Activated naive CD8-positive, alpha-beta T cell treated with anti-CD3 and anti-CD28 coated beads, Interleukin-2, amount 50 U/mL, for 16 hours (primary cell): ENCODE data around the gene F3.

ENCODE experiments used
- DNase-seq: peaks from one replicate; pipeline ENCODE4 v3.0.0-alpha.2; 2020; ENCODE audit warnings: low read depth, low spot score

F3 gene

GRCh38 chr1:94553323-94553730, 11.8 kb upstream of the F3 start:
- DNase-seq = no peak

- no peak for DNase-seq
Observed at GRCh38 chr1:94552071-94552586, 10.6 kb upstream of the F3 start.

- no peak for DNase-seq
Observed at GRCh38 chr1:94551449-94551848, 9.9 kb upstream of the F3 start.

DNA sequence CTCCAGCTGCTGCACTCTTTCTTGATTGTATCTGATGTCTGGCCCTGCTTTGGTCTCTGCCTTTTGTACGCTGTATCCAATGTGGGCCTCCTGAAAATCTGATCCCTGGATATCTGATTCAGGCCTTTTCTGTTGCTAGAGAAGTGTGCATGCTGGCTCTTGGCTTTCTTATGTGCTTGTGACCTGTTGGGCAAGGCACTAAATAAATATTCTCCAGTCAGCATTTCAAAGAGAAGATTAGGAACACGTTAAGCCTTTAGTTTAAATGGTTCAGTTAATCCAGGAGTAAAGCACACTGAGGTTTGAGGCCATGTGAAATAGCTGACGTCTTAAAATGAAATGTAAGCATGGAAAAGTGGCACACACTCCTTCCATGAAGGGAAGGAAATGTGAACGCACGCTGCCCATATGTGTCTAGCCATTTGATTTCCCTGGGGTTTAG, 9.3 kb upstream of the F3 start:
- DNase-seq = no peak

GRCh38 chr1:94550396-94550795, 8.8 kb upstream of the F3 start:
- no peak for DNase-seq

DNA sequence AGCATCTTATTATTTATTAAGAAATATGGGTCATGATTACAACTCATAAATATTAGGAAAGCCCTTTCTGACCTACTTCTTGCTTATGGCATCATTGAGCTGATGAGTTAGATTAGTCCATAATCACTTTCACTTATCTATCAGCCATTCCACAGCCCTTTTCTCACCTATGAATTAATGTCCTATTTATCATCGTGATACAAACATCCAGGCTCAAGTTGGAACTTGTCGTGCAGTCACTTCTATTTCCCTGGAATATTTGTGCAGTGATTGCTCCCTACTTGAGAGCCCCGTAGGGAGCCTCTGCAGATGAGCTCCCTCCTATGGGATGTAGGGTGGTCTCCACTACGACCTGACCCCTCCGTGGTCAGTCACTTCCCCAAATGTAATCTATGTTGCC, 8.1 kb upstream of the F3 start:
- DNase-seq = no peak

GRCh38 chr1:94544706-94545490, 3.3 kb upstream of the F3 start:
- no peak for DNase-seq

- DNase-seq = no peak
Observed at GRCh38 chr1:94543893-94544635, 2.5 kb upstream of the F3 start.

DNA sequence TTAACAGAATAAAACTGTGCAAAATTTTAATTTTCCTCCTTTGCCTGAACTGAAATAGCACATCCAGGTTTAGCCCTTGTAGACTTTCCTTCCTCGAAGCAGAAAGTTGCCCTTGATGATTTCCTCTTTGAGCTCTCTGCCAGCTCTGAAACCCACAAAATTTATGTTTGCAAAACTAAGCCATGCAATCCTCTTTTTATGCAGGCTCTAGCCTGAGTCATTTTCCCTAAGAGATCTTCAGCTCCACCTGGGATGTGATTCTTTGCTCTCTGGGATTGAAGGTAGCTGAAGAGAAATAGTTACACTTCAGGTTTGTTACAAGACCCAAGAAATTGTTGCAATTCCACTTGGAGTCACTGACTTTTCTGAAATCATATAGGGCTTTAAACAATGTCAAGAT, 1.4 kb upstream of the F3 start:
- no peak for DNase-seq

DNA sequence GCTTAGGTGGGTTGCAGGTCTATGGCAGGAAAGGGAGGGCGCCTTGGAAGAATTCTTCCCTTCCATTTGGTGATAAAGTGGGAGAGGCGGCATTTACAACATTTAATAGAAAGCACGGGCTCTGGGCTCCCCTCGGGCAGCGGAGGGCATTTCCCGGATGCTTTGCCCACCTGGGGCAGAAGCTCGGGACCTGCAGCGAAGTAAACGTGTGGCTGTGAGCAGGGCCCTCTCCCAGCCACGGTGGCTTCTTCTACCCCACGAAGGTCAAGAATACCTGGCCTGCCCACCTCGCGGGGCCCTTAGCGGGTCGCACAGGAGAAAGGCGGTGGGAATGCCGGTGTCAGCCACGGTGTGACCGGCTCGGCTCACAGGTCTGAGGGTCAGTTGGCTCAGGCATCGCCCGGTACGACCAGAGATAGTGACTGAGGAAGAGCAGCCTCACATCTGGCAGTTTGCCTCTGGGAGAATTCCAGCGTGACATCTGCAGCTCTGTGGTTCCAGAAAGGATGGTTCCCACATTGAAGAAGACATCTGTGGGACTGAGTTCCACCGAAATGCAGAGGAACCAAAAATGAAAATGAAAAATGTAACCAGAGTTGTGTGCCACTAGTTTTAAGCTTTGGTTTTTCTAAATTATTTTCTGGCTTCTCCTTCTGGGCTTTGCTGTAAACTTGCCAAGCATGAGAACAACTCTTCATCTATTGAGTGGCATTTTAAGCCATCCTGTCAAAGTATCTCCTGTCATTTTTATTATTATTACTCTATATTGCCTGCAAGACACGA, 720 bp upstream of the F3 start:
- no peak for DNase-seq

DNA sequence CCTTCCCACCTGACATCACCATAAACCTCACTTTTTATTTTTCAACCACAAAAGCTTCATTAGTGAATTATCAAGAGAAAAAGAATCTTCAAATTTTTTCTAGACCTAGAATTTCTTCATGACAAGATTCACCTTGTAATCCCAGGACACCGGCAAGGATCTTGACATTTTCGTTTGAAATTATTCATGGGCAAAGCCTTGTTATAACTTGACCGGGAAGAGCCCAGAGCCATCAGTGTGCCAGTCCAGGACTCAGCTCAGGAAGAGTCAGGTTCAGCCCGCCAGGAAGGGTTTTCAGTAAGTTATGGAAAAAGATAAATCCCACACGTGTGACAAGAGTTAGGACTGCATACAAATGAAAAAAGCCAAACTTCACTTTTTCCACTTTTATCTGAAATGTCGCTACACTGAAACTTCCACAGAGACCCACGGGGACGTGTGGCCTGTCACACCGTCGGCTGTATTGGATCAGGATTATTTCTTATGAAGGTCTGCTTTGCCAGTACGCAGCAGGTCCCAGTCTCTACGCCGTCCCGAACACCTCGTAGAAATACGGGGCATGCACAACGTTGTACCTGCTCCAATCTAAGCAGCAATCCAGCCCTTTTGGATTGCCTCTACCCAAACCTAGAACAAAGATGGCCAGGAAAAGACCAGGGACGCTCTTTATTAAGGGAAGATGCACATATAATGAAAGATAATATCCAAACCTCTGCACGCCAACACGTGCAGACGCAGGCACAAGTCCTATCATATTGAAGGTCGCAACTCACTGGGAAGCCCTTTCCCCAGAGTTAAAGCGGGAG, 916 bp downstream of the F3 start:
- DNase-seq = no peak

- no peak for DNase-seq
Observed at GRCh38 chr1:94539496-94539895, 2.1 kb downstream of the F3 start.

DNA sequence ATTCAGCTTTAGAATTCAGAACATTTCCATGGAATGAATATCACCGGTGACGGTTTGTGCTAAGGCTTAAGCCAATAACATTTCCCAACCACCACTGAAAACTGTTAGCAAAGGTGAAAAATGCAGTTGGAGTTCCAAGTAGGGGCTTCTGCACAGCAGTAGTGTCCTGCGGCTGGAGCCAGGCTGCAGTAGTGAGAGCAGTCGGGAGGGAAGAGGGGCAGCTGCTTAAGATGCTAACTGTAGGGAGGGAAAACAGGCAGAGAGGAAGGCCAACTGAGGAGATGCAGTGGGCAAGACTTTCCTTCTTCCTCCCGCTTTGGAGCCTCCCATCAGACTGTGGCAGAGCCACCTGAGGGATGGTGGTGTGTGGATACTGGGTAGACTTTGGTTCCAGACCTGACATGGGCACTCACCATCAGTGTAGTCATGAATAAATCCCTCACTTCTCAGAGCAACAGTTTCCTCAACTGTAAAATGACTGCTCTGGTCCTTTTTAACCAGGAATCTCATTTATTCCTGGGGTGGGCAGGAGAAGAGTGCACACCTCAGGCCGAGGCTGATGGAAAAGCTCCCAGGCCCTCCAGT, 3.2 kb downstream of the F3 start:
- no peak for DNase-seq

DNA sequence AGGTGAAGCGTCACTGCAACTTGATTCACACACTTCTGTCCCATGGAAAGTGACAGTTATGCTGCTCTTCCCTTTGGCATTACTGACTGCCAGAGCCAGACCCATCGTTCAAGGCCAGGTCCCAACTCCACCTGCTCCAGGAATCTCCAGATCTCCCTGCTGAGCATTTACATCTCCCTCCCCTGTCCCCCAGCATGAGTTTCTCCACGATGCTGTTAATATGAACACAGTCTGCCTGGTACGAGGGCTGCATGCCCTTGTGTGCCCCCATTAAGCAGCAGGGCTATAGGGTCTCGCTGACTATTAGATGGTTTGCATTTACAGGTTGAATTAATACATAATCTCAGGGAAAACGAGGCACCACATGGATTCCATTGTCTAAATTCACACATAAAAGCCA, 4.3 kb downstream of the F3 start:
- DNase-seq = no peak

DNA sequence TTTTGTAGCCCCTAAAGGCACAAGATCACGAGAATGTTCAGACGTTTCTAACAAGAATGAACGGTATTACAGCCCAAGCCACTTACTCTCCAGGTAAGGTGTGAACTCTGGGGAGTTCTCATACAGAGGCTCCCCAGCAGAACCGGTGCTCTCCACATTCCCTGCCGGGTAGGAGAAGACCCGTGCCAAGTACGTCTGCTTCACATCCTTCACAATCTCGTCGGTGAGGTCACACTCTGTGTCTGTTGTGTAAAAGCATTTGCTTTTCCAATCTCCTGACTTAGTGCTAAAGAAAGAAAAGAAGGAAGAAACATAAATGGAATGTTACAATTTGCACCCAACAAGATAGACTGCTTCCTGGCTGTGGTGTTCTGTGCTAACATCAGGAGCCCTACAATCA, 5.7 kb downstream of the F3 start:
- no peak for DNase-seq

- DNase-seq = no peak
Observed at GRCh38 chr1:94535095-94535494, 6.5 kb downstream of the F3 start.

DNA sequence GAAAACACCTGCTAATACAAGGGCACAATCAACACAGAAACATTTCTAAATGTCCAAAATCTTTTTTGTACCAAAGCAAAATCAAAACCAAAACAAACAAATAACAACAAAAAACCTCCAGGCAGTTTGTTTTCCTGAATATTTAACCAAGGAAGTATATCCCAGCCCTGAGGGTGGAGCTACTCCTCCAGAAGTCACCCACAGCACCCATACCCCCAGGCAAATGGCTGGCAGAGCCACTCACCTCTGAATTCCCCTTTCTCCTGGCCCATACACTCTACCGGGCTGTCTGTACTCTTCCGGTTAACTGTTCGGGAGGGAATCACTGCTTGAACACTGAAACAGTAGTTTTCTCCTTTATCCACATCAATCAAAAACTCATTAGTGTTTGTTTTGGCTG, 9.5 kb downstream of the F3 start:
- no peak for DNase-seq

- no peak for DNase-seq
Observed at GRCh38 chr1:94531664-94532063, 9.9 kb downstream of the F3 start.

GRCh38 chr1:94530373-94530878, 11.1 kb downstream of the F3 start:
- DNase-seq = no peak

- no peak for DNase-seq
Observed at GRCh38 chr1:94529416-94529815, 12.1 kb downstream of the F3 start.

- no peak for DNase-seq
Observed at GRCh38 chr1:94528826-94529225, 12.7 kb downstream of the F3 start.
